ENCODE data around the gene PHF20. TPM values are rescaled to one million over a fixed set of nuclear protein-coding genes. Genes with fewer than 3 reads are reported as not detected.

PHF20 gene
- total RNA-seq, 1 experiment from 2014 or later, result 56.7 TPM

DNA sequence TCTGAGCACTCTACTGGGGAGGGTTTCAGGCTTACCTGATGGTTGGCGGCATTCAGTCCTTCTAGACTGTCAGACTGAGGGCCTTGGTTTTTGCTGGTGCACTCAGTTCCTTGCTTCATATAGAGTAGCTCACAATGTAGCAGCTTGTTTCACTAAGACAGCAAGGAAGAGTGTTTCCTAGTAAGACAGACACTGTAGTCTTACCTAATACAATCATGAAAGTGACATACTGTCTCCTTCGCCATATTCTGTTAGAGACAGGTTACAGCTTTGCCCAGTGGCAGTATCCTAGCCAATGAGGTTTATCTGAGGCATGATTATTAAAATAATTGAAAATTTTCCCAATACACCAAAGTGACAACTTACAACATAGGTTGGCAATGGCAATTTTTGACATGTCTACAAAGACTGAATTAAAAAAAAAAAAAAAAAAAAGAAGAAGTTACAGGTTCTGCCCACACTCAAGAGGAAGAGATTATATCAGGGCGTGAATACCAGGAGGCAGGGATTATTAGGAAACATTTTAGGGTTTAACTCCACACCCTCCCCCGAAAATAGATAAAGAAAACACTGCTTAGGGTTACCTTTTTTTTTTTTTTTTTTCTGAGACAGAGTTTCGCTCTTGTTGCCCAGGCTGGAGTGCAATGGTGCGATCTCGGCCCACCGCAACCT, 115.7 kb downstream of the PHF20 start:
- no TSS peak for BruUV-seq (replicated peaks)
- intact Hi-C loops (cut with micrococcal nuclease; ENCODE audit: unreplicated experiment), result no loop called here
- Mint-ChIP-seq H3K9me3 (ENCODE audit: low read depth, unreplicated experiment) (no peaks in the 10 kb centered on the region), H3K27ac (ENCODE audit: unreplicated experiment) (no peak overlapping the region), H3K4me3 (ENCODE audit: low read depth, unreplicated experiment) (no peak overlapping the region), H3K36me3 (ENCODE audit: insufficient read depth, unreplicated experiment) (no peaks in the 10 kb centered on the region), H3K27me3 (ENCODE audit: unreplicated experiment) (no peaks in the 10 kb centered on the region), H3K4me1 (ENCODE audit: low read depth, unreplicated experiment) (peaks cover 12% of the 10 kb centered on the region)
- DNase-seq, result no peak
- CTCF ChIA-PET, result interaction anchor here (0.6 kb wide), 1 partner anchor 40 kb away, joined by 4 read pairs; no protein-coding TSS in a partner anchor
- TF ChIP-seq, protein P1, sequence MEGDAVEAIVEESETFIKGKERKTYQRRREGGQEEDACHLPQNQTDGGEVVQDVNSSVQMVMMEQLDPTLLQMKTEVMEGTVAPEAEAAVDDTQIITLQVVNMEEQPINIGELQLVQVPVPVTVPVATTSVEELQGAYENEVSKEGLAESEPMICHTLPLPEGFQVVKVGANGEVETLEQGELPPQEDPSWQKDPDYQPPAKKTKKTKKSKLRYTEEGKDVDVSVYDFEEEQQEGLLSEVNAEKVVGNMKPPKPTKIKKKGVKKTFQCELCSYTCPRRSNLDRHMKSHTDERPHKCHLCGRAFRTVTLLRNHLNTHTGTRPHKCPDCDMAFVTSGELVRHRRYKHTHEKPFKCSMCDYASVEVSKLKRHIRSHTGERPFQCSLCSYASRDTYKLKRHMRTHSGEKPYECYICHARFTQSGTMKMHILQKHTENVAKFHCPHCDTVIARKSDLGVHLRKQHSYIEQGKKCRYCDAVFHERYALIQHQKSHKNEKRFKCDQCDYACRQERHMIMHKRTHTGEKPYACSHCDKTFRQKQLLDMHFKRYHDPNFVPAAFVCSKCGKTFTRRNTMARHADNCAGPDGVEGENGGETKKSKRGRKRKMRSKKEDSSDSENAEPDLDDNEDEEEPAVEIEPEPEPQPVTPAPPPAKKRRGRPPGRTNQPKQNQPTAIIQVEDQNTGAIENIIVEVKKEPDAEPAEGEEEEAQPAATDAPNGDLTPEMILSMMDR (IDR thresholded peaks at IDR 0.05; ENCODE audit: unreplicated experiment), result no peak

- H3K9me3 Mint-ChIP-seq (ENCODE audit: low read depth, unreplicated experiment), result no peaks in the 10 kb centered on the region
Observed at GRCh38 chr20:35888657-35889056, 116.8 kb downstream of the PHF20 start.

DNA sequence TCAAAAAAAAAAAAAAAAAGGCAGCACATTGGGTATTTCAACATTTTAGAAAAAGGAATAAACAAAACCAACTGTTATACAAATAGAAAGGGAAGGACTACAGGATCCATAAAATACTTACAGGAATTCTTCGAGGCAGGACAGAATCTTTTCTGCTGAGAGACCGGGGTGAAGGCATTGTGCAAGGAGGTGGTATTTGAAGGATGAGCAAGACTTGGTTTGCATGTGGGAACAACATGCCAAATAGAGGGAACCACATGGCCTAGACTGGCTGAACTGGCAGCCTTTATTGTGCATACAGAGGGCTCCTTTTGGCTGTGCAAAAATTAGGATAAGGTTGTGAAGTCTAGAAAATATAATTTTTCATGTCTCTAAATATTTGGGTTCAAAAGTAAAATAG, 119.6 kb downstream of the PHF20 start:
- peaks cover 6% of the 10 kb centered on the region for H3K36me3 Mint-ChIP-seq (ENCODE audit: insufficient read depth, unreplicated experiment)
- H3K4me3 Mint-ChIP-seq (ENCODE audit: low read depth, unreplicated experiment), result no peak overlapping the region
- H3K27ac Mint-ChIP-seq (ENCODE audit: unreplicated experiment), result no peak overlapping the region
- H3K9me3 Mint-ChIP-seq (ENCODE audit: low read depth, unreplicated experiment), result no peaks in the 10 kb centered on the region
- CTCF ChIA-PET, result no interaction called here
- no TSS peak for BruUV-seq (replicated peaks)
- no peaks in the 10 kb centered on the region for H3K27me3 Mint-ChIP-seq (ENCODE audit: unreplicated experiment)
- intact Hi-C loops (cut with micrococcal nuclease; ENCODE audit: unreplicated experiment), result no loop called here
- TF ChIP-seq, protein P1 (IDR thresholded peaks at IDR 0.05; ENCODE audit: unreplicated experiment), result no peak
- H3K4me1 Mint-ChIP-seq (ENCODE audit: low read depth, unreplicated experiment), result no peaks in the 10 kb centered on the region
- DNase-seq, result no peak

More at GRCh38 chr20:35888657-35889056, 116.8 kb downstream of the PHF20 start:
- Mint-ChIP-seq H3K4me3 (ENCODE audit: low read depth, unreplicated experiment) (no peak overlapping the region), H3K27ac (ENCODE audit: unreplicated experiment) (no peak overlapping the region), H3K4me1 (ENCODE audit: low read depth, unreplicated experiment) (peaks cover 9% of the 10 kb centered on the region), H3K27me3 (ENCODE audit: unreplicated experiment) (no peaks in the 10 kb centered on the region), H3K36me3 (ENCODE audit: insufficient read depth, unreplicated experiment) (no peaks in the 10 kb centered on the region)
- CTCF ChIA-PET, result interaction anchor here (0.7 kb wide), 1 partner anchor 26 kb away, joined by 9 read pairs; no protein-coding TSS in a partner anchor
- TF ChIP-seq, protein P1 (IDR thresholded peaks at IDR 0.05; ENCODE audit: unreplicated experiment), result no peak
- DNase-seq, result no peak
- intact Hi-C loops (cut with micrococcal nuclease; ENCODE audit: unreplicated experiment), result no loop called here
- no TSS peak for BruUV-seq (replicated peaks)

DNA sequence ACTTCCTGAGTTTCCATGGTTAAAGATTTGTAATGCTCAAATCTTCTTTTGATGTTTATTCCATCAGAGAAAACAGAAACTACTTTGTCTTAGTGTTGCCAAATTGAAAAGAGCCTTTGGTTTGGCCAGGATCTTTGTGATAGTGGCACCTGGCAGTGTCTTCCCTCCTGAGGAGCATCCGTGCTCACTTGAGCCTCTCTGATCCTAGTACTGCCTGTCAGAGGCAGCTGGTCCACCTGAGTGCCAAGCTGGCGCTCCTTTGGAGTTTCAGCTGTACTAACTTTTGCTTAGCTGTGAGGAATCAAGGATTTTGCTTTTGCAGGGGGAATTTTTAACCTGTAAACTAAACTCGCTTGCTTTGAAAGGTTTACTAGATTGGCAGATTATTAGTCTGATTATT, 121.1 kb downstream of the PHF20 start:
- Mint-ChIP-seq H3K27ac (ENCODE audit: unreplicated experiment) (no peak overlapping the region), H3K27me3 (ENCODE audit: unreplicated experiment) (no peaks in the 10 kb centered on the region), H3K4me1 (ENCODE audit: low read depth, unreplicated experiment) (no peaks in the 10 kb centered on the region), H3K36me3 (ENCODE audit: insufficient read depth, unreplicated experiment) (peaks cover 6% of the 10 kb centered on the region), H3K9me3 (ENCODE audit: low read depth, unreplicated experiment) (no peaks in the 10 kb centered on the region), H3K4me3 (ENCODE audit: low read depth, unreplicated experiment) (no peak overlapping the region)
- no TSS peak for BruUV-seq (replicated peaks)
- CTCF ChIA-PET, result interaction anchor here (1.2 kb wide), 1 partner anchor 61 kb away, joined by 3 read pairs; the partner anchor contains the start of gene SCAND1
- TF ChIP-seq, protein P1 (IDR thresholded peaks at IDR 0.05; ENCODE audit: unreplicated experiment), result no peak
- intact Hi-C loops (cut with micrococcal nuclease; ENCODE audit: unreplicated experiment), result no loop called here
- no peak for DNase-seq
